Skeletal muscle satellite cell (primary cell): Measurements from ENCODE around the gene RIPK4.
"Not testable (repeated sequence)": the region's sequence is repeated elsewhere in the genome, so short reads cannot be mapped to it uniquely, and the experiment has no call there.

Experiments used
- H3K27me3 ChIP-seq: 2 replicates; pipeline ENCODE4 v1.7.0; 2013; ENCODE audit warnings: low read length; ENCODE audit not compliant: control insufficient read depth, insufficient read depth
- H3K36me3 ChIP-seq: 2 replicates; pipeline ENCODE4 v1.7.0; 2013; ENCODE audit warnings: mild to moderate bottlenecking, control low read depth, low read length; ENCODE audit not compliant: insufficient read depth
- H3K4me1 ChIP-seq: 2 replicates; pipeline ENCODE4 v1.7.0; 2013; ENCODE audit warnings: low read length; ENCODE audit not compliant: control insufficient read depth, insufficient read depth
- H3K4me2 ChIP-seq: 2 replicates; pipeline ENCODE4 v1.7.0; 2013; ENCODE audit warnings: mild to moderate bottlenecking, low read length
- H3K4me3 ChIP-seq: 2 replicates; pipeline ENCODE4 v1.7.0; 2013; ENCODE audit warnings: low read length
- H3K9ac ChIP-seq: 2 replicates; pipeline ENCODE4 v1.7.0; 2013; ENCODE audit warnings: mild to moderate bottlenecking, low read depth, low read length, moderate library complexity
- H3K9me3 ChIP-seq: replicated peaks from 2 replicates; pipeline ENCODE4 v1.7.0; 2013; ENCODE audit warnings: mild to moderate bottlenecking, control low read depth, low read length

The RIPK4 gene

DNA sequence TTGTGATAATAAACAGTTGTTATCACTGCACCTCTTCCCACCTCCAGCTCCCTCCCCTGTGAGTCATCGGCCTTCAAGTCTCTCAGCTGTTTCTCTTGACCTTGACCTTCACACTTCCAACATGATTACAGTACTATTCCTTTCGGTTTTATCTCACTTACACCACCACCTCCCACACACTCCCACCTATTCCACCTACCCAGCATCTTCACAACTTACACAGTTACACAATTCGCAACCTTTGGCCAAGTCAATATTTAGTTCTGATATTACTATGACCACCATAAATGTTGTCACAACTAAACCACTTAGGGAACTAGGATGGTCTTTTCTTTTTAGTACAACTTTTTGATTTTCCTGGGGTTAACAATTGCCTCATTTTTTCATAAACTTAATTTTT is 60.2 kb downstream of the RIPK4 start:
- H3K4me3 ChIP-seq, result no peak overlapping the region
- no peaks in the 10 kb centered on the region for H3K36me3 ChIP-seq
- H3K9ac ChIP-seq, result no peak overlapping the region
- H3K27me3 ChIP-seq, result peaks cover 22% of the 10 kb centered on the region
- H3K4me1 ChIP-seq, result no peaks in the 10 kb centered on the region
- no peak overlapping the region for H3K4me2 ChIP-seq
- H3K9me3 ChIP-seq, result no peaks in the 10 kb centered on the region

DNA sequence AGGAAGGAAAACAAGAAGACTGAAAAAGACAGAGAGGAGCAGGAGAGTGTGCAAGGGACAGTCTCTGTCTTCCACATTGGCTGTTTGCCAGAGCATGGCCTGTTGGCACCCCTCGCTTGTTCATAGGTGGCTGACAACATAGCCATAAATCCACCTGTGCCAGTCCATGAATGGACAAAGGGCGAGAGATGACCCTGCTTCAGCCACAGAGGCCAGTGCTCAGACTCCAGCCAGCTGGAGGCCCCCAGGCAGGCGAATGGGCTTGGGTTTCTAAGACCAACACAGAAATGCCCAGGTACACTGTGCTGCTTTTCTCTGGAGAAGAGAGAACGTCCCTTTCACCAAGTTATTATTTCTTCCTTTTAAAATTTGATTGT is 60.6 kb downstream of the RIPK4 start:
- H3K4me3 ChIP-seq, result no peak overlapping the region
- H3K9me3 ChIP-seq, result no peaks in the 10 kb centered on the region
- H3K9ac ChIP-seq, result no peak overlapping the region
- peaks cover 19% of the 10 kb centered on the region for H3K27me3 ChIP-seq
- H3K4me2 ChIP-seq, result no peak overlapping the region
- H3K4me1 ChIP-seq, result no peaks in the 10 kb centered on the region
- H3K36me3 ChIP-seq, result no peaks in the 10 kb centered on the region

DNA sequence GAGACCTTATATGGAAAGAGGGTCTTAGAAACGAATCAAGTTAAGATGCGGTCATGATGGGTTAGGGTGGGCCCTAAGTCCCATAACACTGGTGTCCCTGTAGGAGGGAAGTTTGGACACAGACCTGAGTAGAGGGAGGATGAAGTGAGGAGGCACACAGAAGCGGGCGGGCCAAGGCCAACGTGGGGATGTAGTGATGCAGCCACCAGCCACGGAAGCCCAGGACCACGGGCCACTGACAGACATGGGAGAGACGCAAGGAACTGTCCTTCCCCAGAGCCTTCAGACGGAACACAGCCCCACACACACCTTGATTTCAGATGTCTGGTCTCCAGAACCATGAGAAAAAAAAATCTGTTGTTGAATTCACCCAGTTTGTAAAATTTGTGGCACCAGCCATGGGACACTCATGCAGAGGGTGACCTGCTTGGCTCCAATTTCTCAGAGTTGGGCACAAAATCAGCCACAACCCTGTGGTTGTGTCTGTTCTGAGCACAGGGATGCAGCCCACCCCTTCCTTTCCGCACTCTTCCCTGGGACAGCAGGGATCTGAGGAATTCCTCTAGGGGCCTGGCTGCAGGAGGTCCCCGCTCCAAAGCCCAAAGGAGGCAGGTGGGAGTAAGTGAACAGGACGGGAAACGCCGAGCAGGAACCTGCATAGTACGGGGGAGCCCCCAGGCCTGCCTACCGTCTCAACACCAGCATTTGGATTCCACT is 61.1 kb downstream of the RIPK4 start:
- Histone ChIP-seq H3K36me3 (no peaks in the 10 kb centered on the region), H3K9ac (no peak overlapping the region), H3K27me3 (peaks cover 15% of the 10 kb centered on the region), H3K4me1 (no peaks in the 10 kb centered on the region), H3K4me2 (no peak overlapping the region), H3K9me3 (no peaks in the 10 kb centered on the region), H3K4me3 (no peak overlapping the region)

DNA sequence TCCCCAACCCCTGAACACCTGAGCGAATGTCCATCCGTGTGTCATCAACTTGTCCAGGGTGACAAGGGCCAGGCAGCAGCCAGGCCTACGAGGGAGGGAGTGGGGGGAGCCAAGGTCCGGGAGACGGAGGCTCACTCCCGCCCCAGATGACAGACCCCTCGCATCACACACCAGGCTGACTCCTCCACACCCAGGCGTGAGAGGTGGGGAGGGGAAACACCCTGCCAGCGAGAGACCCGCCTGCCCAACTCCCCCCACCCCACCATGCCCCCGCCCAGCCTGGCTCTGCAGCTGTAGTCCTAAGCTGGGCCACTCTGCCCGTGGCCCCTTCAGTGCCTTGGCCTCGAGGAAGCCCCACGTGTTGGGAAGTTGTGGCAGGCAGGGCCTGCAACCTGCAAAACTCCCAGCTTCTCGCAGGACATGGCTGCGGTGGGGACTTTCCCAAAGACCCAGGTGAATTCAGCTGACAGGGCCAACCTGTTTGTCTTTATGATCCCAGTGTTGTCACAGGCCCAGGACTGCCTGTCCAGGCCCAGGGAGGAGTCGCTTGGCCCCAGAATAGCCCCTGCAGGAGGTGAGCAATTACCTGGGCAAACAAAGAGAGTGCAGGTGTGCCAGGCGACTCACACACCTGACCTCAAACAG is 62.9 kb downstream of the RIPK4 start:
- H3K9me3 ChIP-seq, result no peaks in the 10 kb centered on the region
- H3K36me3 ChIP-seq, result no peaks in the 10 kb centered on the region
- no peak overlapping the region for H3K4me2 ChIP-seq
- no peak overlapping the region for H3K4me3 ChIP-seq
- peaks cover 14% of the 10 kb centered on the region for H3K27me3 ChIP-seq
- no peak overlapping the region for H3K9ac ChIP-seq
- H3K4me1 ChIP-seq, result no peaks in the 10 kb centered on the region

DNA sequence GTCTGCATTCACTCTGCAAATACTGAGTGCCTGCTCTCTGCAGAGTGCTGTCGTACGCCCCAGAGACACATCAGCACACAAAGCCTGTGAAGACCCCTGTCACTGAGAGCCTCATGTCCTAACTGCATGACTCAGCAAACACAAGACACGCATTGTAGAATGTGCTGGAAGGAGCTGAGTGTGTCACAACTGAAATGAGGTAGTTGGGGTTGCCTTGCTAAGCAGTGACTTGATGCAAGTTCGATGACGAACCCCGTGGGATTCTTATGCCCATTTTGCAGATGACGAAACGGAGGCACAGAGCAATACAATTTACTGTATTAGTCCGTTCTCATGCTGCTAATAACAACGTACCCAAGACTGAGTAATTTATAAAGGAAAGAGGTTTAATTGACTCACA is 65.1 kb downstream of the RIPK4 start:
- H3K9me3 ChIP-seq, result no peaks in the 10 kb centered on the region
- no peak overlapping the region for H3K9ac ChIP-seq
- no peaks in the 10 kb centered on the region for H3K4me1 ChIP-seq

DNA sequence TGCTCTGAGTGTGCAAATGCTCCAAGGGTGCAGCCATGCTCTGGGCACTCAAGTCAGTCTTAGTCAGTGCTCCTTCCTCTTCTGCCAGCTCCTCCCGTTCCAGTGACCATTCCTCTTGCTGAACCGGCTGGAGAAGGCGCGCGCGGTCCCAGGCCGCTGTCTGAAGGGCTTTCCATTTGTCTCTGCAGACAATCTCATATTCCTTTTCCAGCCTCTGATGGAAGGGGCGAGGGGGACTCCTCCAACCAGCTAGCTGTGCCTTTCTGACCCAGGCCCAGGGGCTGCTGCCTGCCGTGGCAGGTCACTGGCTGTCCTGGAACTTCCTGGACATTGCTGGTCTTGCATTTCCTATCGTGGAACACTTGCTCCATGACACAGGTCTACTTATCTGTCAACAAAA is 67.5 kb downstream of the RIPK4 start:
- peaks cover 27% of the 10 kb centered on the region for H3K27me3 ChIP-seq
- H3K9ac ChIP-seq, result no peak overlapping the region
- no peaks in the 10 kb centered on the region for H3K36me3 ChIP-seq
- no peak overlapping the region for H3K4me3 ChIP-seq
- H3K4me1 ChIP-seq, result no peaks in the 10 kb centered on the region
- H3K4me2 ChIP-seq, result no peak overlapping the region
- no peaks in the 10 kb centered on the region for H3K9me3 ChIP-seq

More for the DNA sequence above, 65.1 kb downstream of the RIPK4 start:
- H3K36me3 ChIP-seq, result no peaks in the 10 kb centered on the region
- H3K4me3 ChIP-seq, result no peak overlapping the region
- H3K27me3 ChIP-seq, result peaks cover 13% of the 10 kb centered on the region
- H3K4me2 ChIP-seq, result no peak overlapping the region

DNA sequence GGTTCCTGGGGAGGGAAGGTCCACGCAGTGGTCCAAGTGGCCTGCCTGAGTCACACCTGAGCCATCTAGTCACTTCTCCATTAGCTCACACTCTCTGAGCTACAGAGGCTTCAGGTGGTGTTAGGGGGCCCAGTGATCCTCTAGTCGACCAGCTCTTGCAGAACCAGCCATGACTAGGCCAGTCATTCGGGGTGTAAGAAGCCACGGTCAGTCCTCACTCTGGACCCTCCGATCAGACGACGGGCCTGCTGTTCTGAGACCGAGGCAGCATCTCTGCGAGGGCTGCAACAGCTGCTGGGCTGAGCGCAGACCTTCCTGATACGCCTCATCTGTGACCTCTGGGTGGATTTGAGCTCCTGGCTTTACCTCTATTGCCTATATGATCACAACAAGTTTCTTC is 68.8 kb downstream of the RIPK4 start:
- Histone ChIP-seq H3K4me2 (no peak overlapping the region), H3K9me3 (no peaks in the 10 kb centered on the region), H3K36me3 (no peaks in the 10 kb centered on the region), H3K4me3 (no peak overlapping the region), H3K9ac (no peak overlapping the region), H3K27me3 (peaks cover 26% of the 10 kb centered on the region), H3K4me1 (no peaks in the 10 kb centered on the region)

DNA sequence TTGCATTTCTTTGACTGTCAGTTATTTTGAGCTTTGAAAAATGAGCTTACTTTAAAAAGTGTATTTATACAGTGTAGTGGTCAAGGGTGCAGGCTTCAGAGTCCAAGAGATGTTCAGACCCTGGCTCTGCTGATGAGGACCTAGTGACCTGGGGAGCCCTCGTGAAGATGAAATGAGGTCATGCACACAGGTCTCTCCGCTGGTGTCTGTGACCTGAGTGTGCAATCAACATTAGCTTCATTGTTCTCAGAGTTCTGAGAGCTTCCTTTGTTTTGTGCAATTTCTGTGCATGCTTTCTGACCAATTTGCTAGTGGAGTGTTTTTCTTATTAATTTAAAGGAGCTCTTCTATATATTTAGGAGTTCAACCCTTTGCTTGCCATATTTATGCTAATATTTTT is 71.3 kb downstream of the RIPK4 start:
- H3K4me1 ChIP-seq, result no peaks in the 10 kb centered on the region
- no peaks in the 10 kb centered on the region for H3K9me3 ChIP-seq
- H3K27me3 ChIP-seq, result peaks cover 50% of the 10 kb centered on the region
- H3K36me3 ChIP-seq, result no peaks in the 10 kb centered on the region
- H3K4me3 ChIP-seq, result no peak overlapping the region
- no peak overlapping the region for H3K9ac ChIP-seq
- no peak overlapping the region for H3K4me2 ChIP-seq

DNA sequence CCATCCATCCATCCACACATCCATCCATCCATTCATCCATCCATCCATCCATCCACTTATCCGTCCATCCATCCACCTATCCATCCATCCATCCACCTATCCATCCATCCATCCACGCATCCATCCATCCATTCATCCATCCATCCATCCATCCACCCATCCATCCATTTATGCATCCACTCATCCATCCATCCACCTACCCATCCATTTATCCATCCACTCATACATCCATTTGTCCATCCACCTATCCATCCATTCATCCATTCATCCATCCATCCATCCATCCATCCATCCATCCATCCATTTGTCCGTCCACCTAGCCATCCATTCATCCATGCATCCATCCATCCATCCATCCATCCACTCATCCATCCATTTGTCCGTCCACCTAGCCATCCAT is 72.8 kb downstream of the RIPK4 start:
- not testable (repeated sequence) for H3K4me1 ChIP-seq, H3K9me3 ChIP-seq, H3K4me3 ChIP-seq, H3K9ac ChIP-seq, H3K4me2 ChIP-seq, H3K36me3 ChIP-seq
- H3K27me3 ChIP-seq, result peaks cover 49% of the 10 kb centered on the region

DNA sequence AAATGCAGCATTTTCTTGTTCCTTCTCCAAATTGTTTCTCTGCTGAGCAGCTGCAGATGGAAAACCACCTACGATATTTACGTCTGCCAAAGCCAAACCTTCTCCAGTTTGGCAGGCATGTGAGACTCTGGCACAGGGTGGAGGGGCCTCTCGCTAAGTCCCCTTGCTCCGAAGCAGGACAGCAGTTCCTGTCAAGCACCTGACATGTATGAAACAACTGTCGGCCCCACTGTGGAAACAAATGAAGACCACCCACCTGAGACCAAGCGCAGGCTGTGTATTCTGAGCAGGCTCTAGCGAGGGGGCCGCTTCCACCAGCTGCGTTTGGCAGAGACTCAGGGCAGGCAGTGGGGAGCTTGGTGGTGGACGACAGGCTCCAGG is 74.7 kb downstream of the RIPK4 start:
- Histone ChIP-seq H3K27me3 (peaks cover 50% of the 10 kb centered on the region), H3K4me1 (no peaks in the 10 kb centered on the region), H3K4me2 (no peak overlapping the region), H3K36me3 (no peaks in the 10 kb centered on the region), H3K9ac (no peak overlapping the region), H3K4me3 (no peak overlapping the region), H3K9me3 (no peaks in the 10 kb centered on the region)

DNA sequence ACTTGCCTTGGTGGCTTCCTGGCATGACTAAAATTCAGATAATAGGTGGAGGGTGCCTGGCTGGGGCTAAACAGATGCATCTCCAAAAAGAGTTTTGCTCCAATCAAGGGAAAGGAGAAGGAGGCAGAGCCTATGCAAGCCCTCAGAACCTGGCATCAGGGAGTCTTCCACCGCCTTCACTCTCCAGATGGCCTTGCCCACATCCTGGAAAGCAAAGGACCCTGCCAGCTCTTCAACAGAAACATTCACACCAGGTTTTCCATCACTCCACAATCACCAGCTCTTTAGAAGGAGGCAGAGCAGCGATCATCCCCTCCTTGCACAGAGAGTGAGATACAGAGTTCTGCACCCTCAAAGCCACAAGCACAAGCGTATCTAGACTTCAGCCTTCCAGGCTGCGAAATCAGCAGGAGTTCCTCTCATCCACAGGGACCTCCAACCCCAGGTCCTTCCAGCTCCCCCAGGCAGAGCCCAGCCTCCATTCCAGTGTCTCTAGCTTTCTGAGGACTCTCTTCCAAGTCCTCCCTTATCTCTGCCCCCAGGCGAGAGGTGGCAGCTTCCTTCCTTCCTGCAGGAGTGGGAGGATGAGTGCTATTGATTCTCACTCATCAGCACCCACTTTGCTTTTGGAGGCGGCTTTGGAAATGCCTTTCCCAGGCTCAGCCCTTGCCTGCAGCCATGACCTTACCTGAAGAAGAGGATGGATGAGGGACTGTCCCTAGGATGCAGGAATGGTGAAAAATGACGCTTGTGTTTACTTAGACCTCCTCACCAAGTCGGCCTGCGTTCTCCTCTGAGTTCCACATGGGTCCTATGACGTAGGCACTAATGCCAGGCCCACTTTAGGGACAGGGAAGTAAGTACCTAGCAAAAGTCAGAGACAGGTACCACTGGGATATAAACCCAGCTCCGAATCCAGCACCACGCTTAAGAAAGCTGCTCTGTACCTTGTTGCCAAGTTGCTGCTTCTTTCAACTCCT is 75.4 kb downstream of the RIPK4 start:
- H3K9me3 ChIP-seq, result no peaks in the 10 kb centered on the region
- peaks cover 54% of the 10 kb centered on the region for H3K27me3 ChIP-seq
- H3K4me3 ChIP-seq, result no peak overlapping the region
- H3K4me1 ChIP-seq, result no peaks in the 10 kb centered on the region
- H3K4me2 ChIP-seq, result no peak overlapping the region
- H3K9ac ChIP-seq, result no peak overlapping the region
- no peaks in the 10 kb centered on the region for H3K36me3 ChIP-seq
